Ureter (tissue), 1 donor: ENCODE results near the gene CPE. TPM values are rescaled to one million over a fixed set of nuclear protein-coding genes. Genes with fewer than 3 reads are reported as not detected.

Experiments used
- total RNA-seq: library from RNA; stranded (reverse); gene quantifications from one replicate; pipeline ENCODE4 v1.2.4, GENCODE V29; 2023
- donor health status: DM: yes; HTN: yes; CAD: no.

CPE gene
- total RNA-seq, 1 donor from 2014 or later: 70.4 TPM

Other genes starting within 250 kb of the CPE start
- 23.7 TPM for gene KLHL2, start 171.4 kb upstream of the CPE start, total RNA-seq
- 98.6 TPM for gene MSMO1, start 51.3 kb upstream of the CPE start, total RNA-seq